ENCODE data around the gene HSD11B2.

Gene HSD11B2

DNA sequence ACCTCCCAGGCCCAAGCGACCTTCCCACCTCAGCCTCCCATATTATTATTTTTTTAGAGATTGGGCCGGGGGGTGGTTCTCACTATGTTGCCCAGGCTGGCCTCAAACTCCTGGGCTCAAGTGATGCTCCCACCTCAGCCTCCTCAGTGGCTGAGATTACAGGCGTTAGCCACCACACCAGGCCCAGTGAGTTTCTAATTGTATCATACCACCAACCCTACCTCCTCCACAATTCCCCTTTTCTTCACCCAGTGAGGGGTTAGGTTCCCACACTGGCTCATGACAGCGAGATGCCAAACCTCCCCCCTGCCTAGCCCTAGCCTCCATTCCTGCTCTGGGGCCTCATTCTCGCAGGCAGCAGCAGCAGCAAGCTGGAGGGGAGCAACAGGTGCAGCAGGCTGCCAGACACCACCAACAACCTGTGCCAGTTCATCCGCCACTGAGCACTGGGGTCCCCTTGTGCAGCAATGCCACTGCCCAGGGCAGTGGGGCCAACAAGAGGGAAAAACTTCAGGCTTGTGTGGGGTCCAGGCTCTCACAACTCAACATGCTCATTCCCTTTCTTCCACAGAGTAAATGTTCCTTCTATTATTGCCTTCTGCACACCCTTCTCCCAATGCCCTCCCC is 41.0 kb downstream of the HSD11B2 start:
- H3K4me3 ChIP-seq (replicated peaks in 1 of 2; ENCODE audit: low read depth in 2 of 2, low read length in 2 of 2) = no peak overlapping the region
- DNase-seq (ENCODE audit: low read depth in 2 of 2) = no peak
- TF ChIP-seq CTCF (IDR thresholded peaks at IDR 0.05; ENCODE audit: low read depth, low read length) = no peak

GRCh38 chr16:67474551-67475455 is 43.9 kb downstream of the HSD11B2 start:
- H3K4me3 ChIP-seq (replicated peaks in 1 of 2; ENCODE audit: low read depth in 2 of 2, low read length in 2 of 2) = no peak overlapping the region
- DNase-seq (ENCODE audit: low read depth in 2 of 2) = no peak
- no peak for TF ChIP-seq CTCF (IDR thresholded peaks at IDR 0.05; ENCODE audit: low read depth, low read length)

DNA sequence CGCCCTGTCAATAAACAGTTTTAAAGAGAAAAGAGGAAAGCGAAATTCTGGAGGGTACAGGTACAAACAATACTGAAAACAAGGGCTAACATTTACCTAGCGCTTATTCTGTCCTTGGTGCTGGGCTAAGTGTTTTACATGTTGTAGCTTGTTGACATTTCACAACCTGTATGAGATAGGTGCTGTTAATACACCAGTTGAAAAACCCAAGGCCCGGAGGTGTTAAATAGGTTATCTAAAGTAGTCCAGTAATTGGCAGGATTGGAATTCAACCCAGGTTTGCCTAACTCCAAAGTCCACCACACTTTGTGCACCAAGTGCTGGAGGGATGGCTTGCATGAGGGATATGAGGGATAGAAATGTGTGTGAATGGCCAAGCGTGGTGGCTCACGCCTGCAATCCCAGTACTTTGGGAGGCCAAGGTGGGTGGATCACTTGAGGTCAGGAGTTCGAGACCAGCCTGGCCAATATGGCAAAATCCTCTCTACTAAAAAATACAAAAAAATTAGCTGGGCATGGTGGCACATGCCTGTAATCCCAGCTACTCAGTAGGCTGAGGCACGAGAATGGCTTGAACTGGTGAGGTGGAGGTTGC is 47.1 kb downstream of the HSD11B2 start:
- no peak overlapping the region for H3K4me3 ChIP-seq (replicated peaks in 1 of 2; ENCODE audit: low read depth in 2 of 2, low read length in 2 of 2)
- no peak for DNase-seq (ENCODE audit: low read depth in 2 of 2)
- TF ChIP-seq CTCF (IDR thresholded peaks at IDR 0.05; ENCODE audit: low read depth, low read length) = no peak

- peak within 1 kb of the TSS; percentile 99 to 100 for H3K4me3 ChIP-seq (replicated peaks in 1 of 2; ENCODE audit: low read depth in 2 of 2, low read length in 2 of 2)
- TF ChIP-seq CTCF (IDR thresholded peaks at IDR 0.05; ENCODE audit: low read depth, low read length) = peak; percentile 85
- DNase-seq (ENCODE audit: low read depth in 2 of 2) = peak; percentile 98 to 99
These were observed 50.1 kb downstream of the HSD11B2 start, which contains the start of gene ATP6V0D1 for GRCh38 chr16:67480833-67481560. ATP6V0D1 (minus strand) TSS chr16:67481157; CDS start chr16:67481086, 71 bp downstream.

DNA sequence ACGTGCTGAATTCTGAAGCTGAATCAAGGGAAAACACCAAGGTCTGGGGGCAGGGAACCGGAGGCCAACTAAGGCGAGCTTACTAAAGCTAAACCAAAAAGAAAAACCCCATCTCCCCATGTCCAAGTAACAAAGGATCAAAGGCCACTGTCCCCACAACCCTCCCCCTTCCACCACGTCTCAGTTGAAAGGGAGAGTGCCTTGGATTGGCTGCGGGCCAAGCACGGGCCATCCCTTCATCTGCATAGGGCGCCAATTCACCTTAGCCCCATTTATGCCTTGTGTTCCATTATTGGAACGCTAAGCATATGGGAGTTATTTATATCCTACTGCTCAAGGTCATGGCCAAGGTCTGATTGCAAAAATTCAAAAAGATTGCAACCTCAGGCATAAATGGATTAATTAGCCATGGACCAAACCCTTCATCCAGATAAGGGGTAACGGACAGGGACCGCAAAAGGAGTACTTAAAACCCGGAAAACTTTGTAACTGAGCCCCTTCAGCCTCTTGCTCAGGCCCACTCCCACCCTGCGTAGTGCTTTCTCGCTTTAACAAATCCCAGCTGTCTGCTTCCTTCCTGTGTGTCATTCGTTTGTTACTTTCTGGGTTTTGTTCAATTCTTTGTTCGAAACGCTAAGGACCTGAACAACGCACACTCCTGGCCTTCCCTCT is 50.8 kb downstream of the HSD11B2 start:
- TF ChIP-seq CTCF (IDR thresholded peaks at IDR 0.05; ENCODE audit: low read depth, low read length) = no peak
- H3K4me3 ChIP-seq (replicated peaks in 1 of 2; ENCODE audit: low read depth in 2 of 2, low read length in 2 of 2) = peak overlapping the region; percentile 43 to 57
- peak; percentile 45 to 64 for DNase-seq (ENCODE audit: low read depth in 2 of 2)

Data from cardiac fibroblast (primary cell).